ENCODE results near the gene SYT9. TPM values are rescaled to one million over a fixed set of nuclear protein-coding genes. Genes with fewer than 3 reads are reported as not detected.

SYT9 gene
- total and polyA plus RNA-seq, 2 donors (not counting 1 experiment from before 2014, with no cell fraction given) = not detected

- Mint-ChIP-seq H3K27ac (no peak overlapping the region), H3K9me3 (ENCODE audit: insufficient read depth) (no peaks in the 10 kb centered on the region), H3K4me1 (peaks cover 36% of the 10 kb centered on the region), H3K4me3 (no peak overlapping the region), H3K27me3 (no peaks in the 10 kb centered on the region)
- Histone ChIP-seq H3K27ac (ENCODE audit: low read length in 2 of 2) (no peak overlapping the region), H3K4me2 (replicated peaks; ENCODE audit: low read depth, low read length, poor library complexity, severe bottlenecking) (no peak overlapping the region), H3K4me3 (ENCODE audit: control extremely low read depth in 1 of 5, extremely low read depth in 1 of 5, insufficient read depth in 1 of 5, low read depth in 2 of 5, low read length in 4 of 5) (no peak overlapping the region), H3K9ac (ENCODE audit: low read length) (no peak overlapping the region), H3K36me3 (replicated peaks in 1 of 2; ENCODE audit: control extremely low read depth in 1 of 2, control insufficient read depth in 1 of 2, extremely low read depth in 1 of 2, insufficient read depth in 2 of 2, low read length in 1 of 2) (peaks cover 2 to 16% of the 10 kb centered on the region in 2 experiments), H3K4me1 (ENCODE audit: control insufficient read depth in 2 of 2, insufficient read depth in 2 of 2, low read length in 2 of 2) (peaks cover 35 to 42% of the 10 kb centered on the region in 2 donors), H2AFZ (ENCODE audit: insufficient read depth, low read depth, low read length, poor library complexity, severe bottlenecking) (no peak overlapping the region), H3K79me2 (ENCODE audit: control insufficient read depth, insufficient read depth, low read length) (peaks cover 15% of the 10 kb centered on the region), H3K9me3 (ENCODE audit: control extremely low read depth in 1 of 3, control insufficient read depth in 2 of 3, insufficient read depth in 1 of 3, low read length in 2 of 3) (no peaks in the 10 kb centered on the region), H4K20me1 (ENCODE audit: control insufficient read depth, insufficient read depth, low read length, poor library complexity, severe bottlenecking) (no peaks in the 10 kb centered on the region), H3K27me3 (replicated peaks in 1 of 4; ENCODE audit: control extremely low read depth in 1 of 4, control insufficient read depth in 3 of 4, insufficient read depth in 4 of 4, low read length in 3 of 4) (no peaks in the 10 kb centered on the region)
- ChIA-PET CTCF (interaction anchor here (1.0 to 1.1 kb wide), 2 partner anchors 9 to 11 kb away, joined by 3 to 6 read pairs; no protein-coding TSS in a partner anchor), POLR2A (no interaction called here)
- 100% methylated on average over 3 of the region's 3 CpGs for WGBS (ENCODE audit: insufficient coverage)
- intact Hi-C loops (cut with micrococcal nuclease) = no loop called here
- ATAC-seq (ENCODE audit: low read depth) (no peak), DNase-seq (no peak)
- no peak for TF ChIP-seq EZH2 (IDR thresholded peaks at IDR 0.05; ENCODE audit: borderline replicate concordance, insufficient read depth, low read depth, low read length, poor library complexity, severe bottlenecking)
- TF ChIP-seq, protein P1, sequence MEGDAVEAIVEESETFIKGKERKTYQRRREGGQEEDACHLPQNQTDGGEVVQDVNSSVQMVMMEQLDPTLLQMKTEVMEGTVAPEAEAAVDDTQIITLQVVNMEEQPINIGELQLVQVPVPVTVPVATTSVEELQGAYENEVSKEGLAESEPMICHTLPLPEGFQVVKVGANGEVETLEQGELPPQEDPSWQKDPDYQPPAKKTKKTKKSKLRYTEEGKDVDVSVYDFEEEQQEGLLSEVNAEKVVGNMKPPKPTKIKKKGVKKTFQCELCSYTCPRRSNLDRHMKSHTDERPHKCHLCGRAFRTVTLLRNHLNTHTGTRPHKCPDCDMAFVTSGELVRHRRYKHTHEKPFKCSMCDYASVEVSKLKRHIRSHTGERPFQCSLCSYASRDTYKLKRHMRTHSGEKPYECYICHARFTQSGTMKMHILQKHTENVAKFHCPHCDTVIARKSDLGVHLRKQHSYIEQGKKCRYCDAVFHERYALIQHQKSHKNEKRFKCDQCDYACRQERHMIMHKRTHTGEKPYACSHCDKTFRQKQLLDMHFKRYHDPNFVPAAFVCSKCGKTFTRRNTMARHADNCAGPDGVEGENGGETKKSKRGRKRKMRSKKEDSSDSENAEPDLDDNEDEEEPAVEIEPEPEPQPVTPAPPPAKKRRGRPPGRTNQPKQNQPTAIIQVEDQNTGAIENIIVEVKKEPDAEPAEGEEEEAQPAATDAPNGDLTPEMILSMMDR (IDR thresholded peaks at IDR 0.05) = no peak
Observed at GRCh38 chr11:7501251-7501650, 249.5 kb downstream of the SYT9 start.

DNA sequence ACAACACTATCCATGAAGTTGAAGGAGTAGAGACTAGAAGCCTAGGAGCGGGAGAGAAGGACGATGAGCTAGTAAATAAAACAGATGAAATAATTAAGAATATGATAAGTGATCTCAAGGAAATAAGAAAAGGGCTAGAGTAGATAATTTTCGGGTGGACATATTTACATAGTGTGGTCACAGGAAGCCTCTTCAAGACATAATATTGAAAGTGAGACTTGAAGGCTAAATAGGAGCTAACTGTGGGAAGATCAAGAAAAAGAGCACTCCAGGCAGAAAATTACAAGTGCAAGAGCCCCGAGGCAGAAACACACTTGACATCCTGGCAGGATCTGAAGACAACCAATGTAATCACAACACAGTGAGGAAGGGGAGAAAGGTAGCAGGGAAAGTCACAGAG, 250.2 kb downstream of the SYT9 start:
- Mint-ChIP-seq H3K4me3 (no peak overlapping the region), H3K27ac (no peak overlapping the region), H3K27me3 (no peaks in the 10 kb centered on the region), H3K9me3 (ENCODE audit: insufficient read depth) (no peaks in the 10 kb centered on the region), H3K4me1 (peaks cover 39% of the 10 kb centered on the region)
- TF ChIP-seq EZH2 (IDR thresholded peaks at IDR 0.05; ENCODE audit: borderline replicate concordance, insufficient read depth, low read depth, low read length, poor library complexity, severe bottlenecking) = no peak
- TF ChIP-seq, protein P1 (IDR thresholded peaks at IDR 0.05) = no peak
- H3K79me2 ChIP-seq (ENCODE audit: control insufficient read depth, insufficient read depth, low read length) = peaks cover 15% of the 10 kb centered on the region
- ChIA-PET CTCF (interaction anchor here (1.0 kb wide), 1 partner anchor 9 kb away, joined by 6 read pairs; no protein-coding TSS in a partner anchor), POLR2A (no interaction called here)
- H3K27me3 ChIP-seq (replicated peaks in 1 of 4; ENCODE audit: control extremely low read depth in 1 of 4, control insufficient read depth in 3 of 4, insufficient read depth in 4 of 4, low read length in 3 of 4) = no peaks in the 10 kb centered on the region
- intact Hi-C loops (cut with micrococcal nuclease) = no loop called here
- ATAC-seq (ENCODE audit: low read depth) (no peak), DNase-seq (no peak)
- H3K4me2 ChIP-seq (replicated peaks; ENCODE audit: low read depth, low read length, poor library complexity, severe bottlenecking) = no peak overlapping the region
- H3K27ac ChIP-seq (ENCODE audit: low read length in 2 of 2) = no peak overlapping the region
- H3K4me3 ChIP-seq (ENCODE audit: control extremely low read depth in 1 of 5, extremely low read depth in 1 of 5, insufficient read depth in 1 of 5, low read depth in 2 of 5, low read length in 4 of 5) = no peak overlapping the region
- H2AFZ ChIP-seq (ENCODE audit: insufficient read depth, low read depth, low read length, poor library complexity, severe bottlenecking) = no peak overlapping the region
- H3K9ac ChIP-seq (ENCODE audit: low read length) = no peak overlapping the region
- H4K20me1 ChIP-seq (ENCODE audit: control insufficient read depth, insufficient read depth, low read length, poor library complexity, severe bottlenecking) = no peaks in the 10 kb centered on the region
- peaks cover 2 to 16% of the 10 kb centered on the region in 2 experiments for H3K36me3 ChIP-seq (replicated peaks in 1 of 2; ENCODE audit: control extremely low read depth in 1 of 2, control insufficient read depth in 1 of 2, extremely low read depth in 1 of 2, insufficient read depth in 2 of 2, low read length in 1 of 2)
- 90% methylated on average over 3 of the region's 4 CpGs for WGBS (ENCODE audit: insufficient coverage)
- H3K4me1 ChIP-seq (ENCODE audit: control insufficient read depth in 2 of 2, insufficient read depth in 2 of 2, low read length in 2 of 2) = peaks cover 35 to 42% of the 10 kb centered on the region in 2 donors
- H3K9me3 ChIP-seq (ENCODE audit: control extremely low read depth in 1 of 3, control insufficient read depth in 2 of 3, insufficient read depth in 1 of 3, low read length in 2 of 3) = no peaks in the 10 kb centered on the region

Measured in B cell (primary cell).